Measurements from ENCODE around the gene NFYA.

Gene NFYA

DNA sequence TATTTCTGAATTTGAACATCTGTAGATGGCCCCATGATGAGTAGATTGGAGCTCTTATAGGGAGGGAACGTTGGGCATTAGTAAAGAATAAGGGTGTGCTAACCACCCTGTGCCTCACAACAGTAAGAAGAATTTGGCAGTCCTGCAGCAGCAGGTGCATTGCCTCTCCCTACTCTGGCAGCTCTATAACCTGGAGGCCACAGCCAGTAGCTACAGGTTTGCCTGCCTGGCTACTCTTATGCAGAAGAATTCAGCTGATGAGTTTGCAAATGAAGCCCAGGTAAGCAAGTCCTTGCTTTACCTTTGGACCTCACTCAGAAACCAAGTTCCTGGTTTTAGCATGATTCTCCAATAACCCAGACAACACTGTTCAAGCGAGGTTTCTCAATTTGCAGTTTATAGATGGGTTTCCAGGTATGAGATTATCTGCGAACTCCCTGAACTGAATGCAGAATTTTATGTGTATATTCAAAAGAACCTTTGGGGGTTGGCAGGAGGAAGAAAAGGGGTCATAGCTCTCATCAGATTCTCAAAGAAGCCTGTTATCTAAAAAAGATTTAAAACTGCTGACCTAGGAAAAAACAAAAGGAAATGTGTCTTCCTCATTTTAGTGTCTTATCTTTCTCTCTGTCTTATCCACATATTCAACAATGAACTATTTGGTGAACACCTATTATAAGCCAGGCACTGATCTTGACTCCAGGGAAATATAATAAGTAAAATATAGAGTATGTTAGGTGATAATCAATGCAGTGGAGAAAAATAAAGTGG lies 62.5 kb downstream of the NFYA start:
- TF ChIP-seq POLR2A (IDR thresholded peaks at IDR 0.05; ENCODE audit: low read depth, low read length) = no peak
- DNase-seq (ENCODE audit: insufficient read length, low spot score) (no peak), FAIRE-seq (no peak)

DNA sequence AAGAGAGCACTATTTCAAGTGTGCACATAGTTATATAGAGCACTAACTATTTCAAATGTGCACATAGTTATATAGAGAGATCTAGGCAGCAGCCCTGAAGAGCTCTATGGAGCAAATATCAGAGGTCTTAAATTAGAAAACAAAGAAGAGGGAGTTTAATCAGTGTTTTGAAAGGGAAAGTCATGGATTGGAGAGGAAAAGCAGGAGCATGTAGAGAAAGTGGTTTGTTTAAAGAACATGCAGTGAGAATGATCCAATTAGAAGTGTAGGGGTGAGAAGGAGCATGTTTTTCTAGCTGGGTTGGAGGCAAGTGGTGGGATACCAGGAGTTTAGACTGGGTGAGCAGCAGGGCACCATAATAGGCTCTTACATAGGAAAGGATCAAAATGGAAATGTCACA lies 64.1 kb downstream of the NFYA start:
- DNase-seq (ENCODE audit: insufficient read length, low spot score) = no peak
- FAIRE-seq = no peak
- TF ChIP-seq POLR2A (IDR thresholded peaks at IDR 0.05; ENCODE audit: low read depth, low read length) = no peak

DNA sequence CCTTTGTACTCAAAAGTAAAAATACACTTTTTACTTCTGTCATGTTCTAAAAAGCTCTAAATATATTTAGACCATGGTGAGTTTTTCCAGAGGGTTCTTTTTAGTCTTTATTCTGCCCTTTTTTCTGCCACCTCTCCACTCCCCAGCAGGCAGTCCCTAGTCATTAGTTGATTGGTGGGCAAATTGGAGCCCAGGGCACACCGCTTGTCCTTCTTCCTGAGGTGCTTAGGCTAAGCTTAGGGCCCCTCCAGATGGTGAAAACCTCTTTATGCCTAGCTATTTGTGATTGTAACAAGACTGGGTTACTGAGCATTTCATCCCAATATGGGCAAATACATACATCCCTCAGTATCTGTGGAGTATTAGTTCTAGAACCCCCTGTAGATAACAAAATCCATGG lies 75.1 kb downstream of the NFYA start:
- FAIRE-seq (no peak), DNase-seq (ENCODE audit: insufficient read length, low spot score) (no peak)
- no peak for TF ChIP-seq POLR2A (IDR thresholded peaks at IDR 0.05; ENCODE audit: low read depth, low read length)

Data from H54 (cell line).